NCI-H2107 treated with DMSO at 0.1 percent for 48 hours (cell line): ENCODE measurements around the gene DNAH7.

Source experiments
- DNase-seq: peaks from one replicate; lab custom pipeline; 2025; ENCODE audit not compliant: unreplicated experiment; lab: John Stamatoyannopoulos, UW

The DNAH7 gene

DNA sequence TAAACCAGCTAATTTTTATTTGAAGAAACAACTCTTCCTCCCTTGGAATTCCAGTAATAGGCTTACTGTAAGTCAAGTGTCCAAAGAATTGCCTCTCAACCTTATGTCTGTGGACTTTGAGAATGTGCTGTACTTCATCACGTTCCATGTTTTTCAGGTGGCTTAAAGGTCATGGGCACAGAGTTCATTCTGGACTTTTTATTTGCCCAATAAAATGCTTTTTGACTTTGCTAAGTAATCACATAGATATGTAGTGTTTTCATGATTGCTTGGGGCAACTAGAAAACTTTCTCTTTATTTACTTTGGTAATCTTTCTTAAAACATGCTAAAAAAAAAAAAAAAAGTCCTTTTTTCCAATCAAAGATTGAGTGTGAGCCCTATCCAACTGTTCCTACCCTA lies 10.4 kb upstream of the DNAH7 start:
- no peak for DNase-seq

DNA sequence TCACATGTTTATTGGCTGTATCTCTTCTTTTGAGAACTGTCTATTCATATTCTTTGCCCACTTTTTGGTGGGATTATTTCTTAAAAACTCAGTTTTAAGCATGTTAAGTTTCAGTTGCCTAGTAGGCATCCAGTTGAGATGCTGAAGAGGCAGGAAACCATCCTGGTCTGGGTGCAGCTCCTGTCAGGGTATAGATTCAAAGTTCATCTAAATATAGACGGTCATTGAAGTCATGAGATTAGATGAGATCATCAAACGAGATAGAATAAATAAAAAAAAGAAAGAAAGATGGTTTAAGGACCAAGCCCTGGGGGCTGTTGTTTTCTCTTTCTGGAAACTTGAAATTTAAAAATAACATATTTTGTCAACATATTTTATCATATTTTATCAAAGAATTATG lies 9.2 kb upstream of the DNAH7 start:
- DNase-seq = no peak

DNA sequence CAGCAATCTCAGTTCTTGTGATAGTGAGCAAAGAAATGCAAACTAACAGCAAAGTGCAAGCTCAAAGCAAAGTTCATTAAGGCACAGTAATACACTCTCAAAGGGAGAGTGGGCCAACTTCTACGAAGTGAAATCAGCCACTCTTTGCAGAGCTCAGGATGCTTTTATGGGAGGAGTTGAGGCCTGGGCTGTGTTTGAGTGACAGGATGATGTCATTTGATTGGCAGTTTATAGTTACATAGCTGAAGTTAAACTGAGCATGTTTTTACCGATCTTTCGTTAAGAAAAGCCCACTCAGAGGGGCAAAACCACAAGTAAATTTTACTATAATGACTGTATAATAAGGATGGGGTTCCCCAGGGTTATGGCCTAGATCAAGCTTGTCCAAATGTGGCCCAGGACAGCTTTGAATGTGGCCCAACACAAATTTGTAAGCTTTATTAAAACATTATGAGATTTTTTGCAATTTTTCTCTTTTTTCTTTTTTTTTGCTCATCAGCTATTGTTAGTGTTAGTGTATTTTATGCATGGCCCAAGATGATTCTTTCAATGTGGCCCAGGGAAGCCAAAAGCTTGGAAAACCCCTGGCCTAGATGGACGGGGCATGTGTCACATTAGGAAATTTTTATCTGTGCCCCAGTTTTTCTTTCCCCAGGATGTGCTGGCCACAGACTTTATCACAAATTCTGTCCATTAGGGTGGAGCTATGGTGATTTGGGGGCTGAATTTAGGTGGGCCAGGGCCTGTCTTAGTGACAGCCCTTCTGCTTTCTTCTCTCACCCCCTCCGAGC lies 8.3 kb upstream of the DNAH7 start:
- no peak for DNase-seq

DNA sequence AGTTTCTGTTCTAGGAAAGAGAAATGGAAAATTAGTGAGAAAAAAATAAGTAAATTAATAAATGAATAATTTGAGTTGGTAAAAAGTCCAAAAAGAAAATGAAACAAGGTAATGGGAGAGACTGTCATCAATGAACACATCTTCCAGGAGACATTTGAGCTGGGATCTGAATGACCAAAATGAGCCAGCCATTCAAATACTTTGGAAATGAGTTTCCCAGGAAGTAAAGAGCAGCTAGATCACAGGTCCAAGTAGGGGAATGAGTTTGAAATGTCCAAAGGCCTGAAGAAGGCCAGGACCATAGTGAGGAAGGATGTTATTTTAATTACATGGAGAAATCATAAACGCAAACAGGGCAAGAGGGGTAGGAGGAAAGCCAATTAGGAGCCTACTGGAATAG lies 6.6 kb upstream of the DNAH7 start:
- DNase-seq = no peak

DNA sequence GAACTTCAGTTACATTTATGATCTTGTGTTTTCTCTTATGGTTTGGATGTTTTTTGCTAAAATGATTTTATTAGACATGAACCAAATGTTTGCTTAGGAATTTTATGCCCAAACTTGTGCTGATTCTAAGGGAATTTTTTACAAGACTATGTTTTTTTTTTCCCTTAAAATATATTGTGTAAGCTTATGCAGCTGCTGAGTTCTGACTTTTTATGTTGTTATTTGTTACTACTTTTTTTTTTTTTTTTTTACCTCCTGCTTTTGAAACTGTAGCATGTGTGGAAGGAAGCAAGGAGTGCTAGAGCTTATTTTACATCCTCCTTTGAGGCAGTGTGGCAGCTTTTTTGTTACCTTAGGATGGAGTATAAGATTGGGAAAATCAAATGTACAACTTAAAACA lies 6.0 kb upstream of the DNAH7 start:
- DNase-seq = no peak

DNA sequence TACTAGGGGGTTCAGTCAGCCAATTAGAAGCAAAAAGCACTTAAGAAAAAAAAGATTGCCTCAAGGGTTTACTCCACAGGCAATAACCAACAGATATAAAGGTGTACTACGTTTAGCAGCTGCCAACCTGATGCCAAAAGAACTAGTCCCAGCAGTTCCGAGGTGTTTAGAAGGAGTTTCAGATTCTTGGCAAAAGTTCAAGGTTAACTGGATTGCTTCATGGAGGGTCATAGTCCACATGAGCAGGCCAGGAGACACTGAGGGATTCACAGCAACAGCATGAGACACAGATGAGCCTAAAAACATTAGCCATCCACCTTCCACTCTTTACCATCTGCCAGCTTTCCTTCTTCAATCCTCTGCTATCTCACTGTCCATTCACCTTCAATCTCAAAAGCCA lies 4.9 kb upstream of the DNAH7 start:
- DNase-seq = no peak

DNA sequence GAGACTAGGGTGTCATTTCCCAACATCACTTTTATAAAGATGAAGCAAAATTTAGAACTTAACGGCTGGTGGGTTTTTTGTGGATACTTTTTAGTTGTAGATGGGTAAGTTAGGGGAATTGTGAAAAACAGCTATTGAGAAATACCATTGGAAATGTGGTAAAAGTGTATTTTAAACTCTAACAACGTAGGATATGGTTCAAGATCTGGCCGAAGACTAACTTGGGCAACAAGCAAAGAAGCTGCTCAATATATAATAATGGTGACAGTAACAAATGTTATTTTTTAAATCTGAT lies 1.6 kb downstream of the DNAH7 start:
- DNase-seq = no peak

DNA sequence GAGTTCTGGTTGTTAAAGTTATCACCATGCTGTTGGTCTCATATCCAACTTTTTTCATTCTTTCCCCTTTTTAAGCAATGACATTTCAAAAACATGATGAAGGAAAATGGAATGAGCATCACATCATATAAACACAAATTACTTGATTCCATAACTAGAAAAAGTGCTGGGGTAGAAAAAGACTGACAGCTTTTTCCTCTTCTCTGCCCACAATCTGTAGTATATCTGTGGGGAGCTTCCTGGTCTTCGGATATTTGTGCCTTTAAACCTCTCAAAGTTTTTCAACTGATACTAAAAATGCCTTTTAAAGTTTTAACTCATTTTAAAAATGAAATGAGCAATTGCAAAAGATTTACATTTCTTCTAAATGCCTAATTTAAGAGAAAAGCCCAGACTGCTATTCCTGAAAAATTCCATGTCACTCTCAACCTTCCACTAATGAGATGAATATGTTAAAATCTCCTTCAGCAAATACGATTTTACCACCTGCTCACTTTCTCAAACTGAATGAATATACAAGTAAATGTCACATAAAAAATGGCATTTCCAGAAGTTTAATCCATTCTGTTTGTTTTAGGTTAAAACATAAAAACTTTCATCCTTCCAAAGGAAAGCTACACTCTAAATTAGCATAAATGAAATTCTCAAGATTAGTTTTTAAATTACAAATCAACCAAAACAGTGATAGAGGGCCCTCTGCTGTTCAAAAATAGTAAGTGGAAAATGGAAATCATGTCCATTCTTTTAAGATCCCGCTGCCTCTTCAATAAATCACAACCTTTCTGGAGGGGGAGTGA lies 2.1 kb downstream of the DNAH7 start:
- no peak for DNase-seq

DNA sequence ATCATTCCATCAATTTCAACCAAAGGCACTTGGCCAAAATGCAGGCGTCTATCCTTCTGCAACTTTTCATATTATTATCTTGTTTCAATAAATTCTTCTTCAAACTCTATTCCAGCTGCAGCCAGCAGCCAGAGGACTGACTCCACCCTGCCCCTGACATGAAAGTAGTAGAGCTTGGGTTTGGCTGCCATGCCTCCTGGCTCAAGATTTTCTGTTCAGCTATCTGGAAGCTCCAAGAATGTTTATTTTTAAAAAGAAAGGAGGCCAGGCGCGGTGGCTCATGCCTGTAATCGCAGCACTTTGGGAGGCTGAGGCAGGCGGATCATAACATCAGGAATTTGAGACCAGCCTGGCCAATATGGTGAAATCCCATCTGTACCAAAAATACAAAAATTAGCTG lies 4.9 kb downstream of the DNAH7 start:
- no peak for DNase-seq

DNA sequence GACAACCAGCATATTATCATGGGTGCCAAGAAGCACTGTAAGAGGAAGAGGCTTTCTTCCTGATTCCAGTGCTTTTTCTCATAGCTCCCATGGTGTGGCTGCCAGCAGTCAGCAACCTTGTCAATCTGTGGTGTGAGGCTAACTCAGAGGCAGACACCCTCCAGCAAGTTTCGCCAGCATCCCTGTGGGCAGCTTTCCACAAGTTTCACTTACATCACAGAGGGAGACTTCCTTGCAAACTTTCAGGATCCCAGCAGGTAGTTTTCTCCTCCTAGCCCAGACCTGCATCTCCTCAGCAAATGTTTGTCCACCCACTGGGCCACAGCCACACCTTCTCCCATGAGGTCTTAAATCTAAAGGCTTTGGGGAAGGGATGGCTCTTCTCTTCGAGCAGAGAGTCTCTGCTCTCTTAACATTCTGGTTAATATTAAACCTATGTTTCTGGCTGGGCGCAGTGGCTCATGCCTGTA lies 9.1 kb downstream of the DNAH7 start:
- DNase-seq = no peak

DNA sequence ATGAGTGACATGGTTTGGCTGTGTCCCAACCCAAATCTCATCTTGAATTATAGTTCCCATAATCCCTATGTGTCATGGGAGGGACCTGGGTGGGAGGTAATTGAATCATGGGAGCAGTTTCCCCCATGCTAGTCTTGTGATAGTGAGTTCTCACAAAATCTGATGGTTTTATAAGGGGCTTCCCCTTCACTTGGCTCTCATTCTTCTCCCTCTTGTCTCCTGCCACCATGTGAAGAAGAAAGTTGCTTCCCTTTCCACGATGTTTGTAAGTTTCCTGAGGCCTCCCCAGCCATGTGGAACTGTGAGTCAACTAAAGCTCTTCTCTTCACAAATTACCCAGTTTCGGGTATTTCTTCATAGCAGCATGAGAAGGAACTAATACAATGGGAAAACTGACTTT lies 14.0 kb downstream of the DNAH7 start:
- DNase-seq = no peak

DNA sequence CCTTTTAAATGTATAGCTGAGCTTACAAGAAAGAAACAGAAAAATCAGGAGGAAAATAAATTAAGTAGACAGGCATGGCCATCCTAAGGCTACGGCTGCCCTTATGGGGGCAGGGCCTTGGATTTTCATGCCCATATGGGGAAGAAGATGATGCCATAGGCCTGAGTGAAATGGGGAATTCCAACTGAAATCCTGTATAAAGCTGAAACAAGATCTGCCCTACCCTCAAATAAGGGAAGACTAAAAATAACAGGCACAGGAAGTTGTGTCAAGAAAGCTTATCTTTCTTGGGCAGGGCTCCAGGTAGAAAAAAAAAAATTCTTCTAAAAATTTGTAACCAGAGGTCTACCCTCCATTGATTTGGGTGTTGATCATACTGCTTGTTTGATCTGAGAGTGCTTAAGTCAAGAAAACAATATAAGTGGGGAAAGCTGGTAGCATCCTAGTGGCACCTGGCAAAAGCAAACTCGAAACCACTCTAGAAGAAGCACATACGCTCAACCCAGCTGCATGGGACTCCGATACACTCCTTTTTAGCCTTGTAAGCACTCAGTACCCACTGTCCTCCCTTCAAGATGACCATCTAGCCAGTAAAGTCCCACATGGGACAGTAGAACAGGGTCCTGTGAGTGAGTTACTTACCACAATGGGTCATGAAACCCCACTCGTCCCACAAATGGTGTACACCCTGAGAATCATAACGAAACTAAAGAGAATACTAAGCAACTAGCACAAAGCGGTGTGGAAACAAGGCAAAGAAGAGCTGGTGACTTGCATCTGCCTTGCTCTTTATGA lies 22.3 kb downstream of the DNAH7 start:
- no peak for DNase-seq

DNA sequence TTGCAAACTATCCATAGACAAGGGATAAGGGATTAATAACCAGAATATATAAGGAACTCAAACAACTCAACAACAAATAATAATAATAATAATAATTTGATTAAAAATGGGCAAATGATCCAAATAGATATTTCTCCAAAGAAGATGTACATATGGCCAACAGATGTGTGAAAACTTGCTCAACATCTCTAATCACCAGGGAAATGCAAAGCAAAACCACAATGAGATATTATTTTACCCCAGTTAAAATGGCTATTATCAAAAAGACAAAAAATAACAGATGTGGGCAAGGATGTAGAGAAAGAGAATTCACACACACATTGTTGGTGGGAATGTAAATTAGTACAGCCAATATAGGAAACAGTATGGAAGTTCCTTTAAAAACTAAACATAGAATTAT lies 26.9 kb downstream of the DNAH7 start:
- no peak for DNase-seq

DNA sequence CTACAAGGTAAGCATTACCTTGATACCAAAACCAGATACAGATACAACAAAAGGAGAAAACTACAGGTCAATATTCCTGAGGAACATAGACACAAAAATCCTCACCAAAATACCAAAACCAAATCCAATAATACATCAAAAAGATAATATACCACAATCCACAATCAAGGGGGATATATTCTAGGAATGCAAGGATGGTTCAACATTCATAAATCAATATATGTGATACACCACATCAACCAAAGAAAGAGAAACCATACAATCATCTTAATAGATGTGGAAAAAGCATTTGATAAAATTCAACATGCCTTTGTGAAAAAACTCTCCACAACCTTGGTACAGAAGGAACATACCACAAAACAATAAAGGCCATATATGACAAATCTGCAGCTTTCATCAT lies 28.4 kb downstream of the DNAH7 start:
- DNase-seq = no peak

DNA sequence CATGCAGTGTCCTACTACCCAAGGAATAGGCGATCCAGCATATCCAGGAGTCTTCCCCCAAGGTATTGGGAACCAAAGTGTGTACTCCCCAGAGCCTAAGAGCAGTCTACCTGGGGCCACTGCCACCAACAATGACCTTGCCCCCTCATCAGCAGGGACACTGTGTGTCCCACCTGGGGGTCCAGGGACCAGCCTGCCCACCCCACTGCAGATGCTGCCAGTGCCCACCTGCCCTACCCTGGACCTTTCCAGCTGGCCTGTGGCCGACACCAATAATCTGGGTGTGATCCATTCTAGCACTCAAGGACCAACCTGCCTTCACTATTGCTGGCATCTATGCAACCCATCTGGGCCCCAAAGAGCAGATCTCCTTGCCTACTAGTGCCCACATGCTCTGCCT lies 32.2 kb downstream of the DNAH7 start:
- no peak for DNase-seq

DNA sequence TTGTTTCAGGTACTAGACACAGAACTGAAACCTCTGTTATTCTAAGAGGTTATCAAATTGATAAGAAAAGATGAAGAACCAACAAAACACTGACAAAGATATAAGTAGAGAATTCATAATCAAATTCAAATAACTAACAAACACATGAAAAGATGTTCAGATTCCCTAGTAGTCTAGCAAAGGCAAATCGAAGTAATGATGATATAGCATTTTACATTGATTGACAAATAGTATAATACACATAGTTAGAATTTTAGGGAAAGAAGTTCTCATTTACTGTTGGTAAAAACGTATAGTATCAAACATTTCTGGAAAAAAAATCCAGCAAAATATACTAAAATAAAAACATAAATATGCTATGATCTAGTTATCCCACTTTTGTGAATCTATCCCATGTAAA lies 50.6 kb downstream of the DNAH7 start:
- DNase-seq = no peak

DNA sequence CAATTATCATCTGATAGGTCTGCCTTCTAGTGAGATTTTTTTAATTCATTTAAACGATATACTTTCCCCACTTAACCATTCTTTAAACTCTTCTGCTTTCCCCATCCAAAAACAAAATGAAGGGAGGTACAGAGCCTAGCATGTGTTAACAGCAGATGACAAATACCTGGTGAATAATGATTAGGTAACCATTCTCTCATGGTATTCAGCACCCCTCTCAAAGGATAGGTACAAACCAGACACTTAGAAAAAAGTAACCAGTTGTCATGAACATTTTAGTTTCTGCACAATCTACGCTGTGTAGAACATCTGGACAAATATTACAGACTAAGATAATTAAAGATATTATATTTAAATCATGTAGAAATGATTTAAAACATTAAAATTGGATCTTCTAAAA lies 56.3 kb downstream of the DNAH7 start:
- DNase-seq = no peak

DNA sequence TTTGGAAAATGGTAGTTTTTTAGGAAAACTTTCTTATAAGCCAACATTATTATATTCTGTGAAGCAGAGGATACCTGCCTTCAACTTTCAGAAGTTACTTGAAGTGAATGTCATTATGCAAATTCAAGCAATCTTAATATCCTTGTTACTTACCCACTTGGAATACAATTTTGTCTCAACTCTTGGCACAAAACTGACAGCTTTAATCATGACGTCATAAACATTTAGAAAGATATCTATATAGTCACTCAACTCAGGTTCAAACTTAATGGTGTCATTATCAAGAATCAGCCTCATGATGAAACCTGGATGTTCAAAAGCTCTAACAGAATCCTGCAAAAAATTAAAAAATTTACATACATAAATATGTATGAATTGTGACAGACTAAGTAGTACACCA lies 68.1 kb downstream of the DNAH7 start:
- no peak for DNase-seq

DNA sequence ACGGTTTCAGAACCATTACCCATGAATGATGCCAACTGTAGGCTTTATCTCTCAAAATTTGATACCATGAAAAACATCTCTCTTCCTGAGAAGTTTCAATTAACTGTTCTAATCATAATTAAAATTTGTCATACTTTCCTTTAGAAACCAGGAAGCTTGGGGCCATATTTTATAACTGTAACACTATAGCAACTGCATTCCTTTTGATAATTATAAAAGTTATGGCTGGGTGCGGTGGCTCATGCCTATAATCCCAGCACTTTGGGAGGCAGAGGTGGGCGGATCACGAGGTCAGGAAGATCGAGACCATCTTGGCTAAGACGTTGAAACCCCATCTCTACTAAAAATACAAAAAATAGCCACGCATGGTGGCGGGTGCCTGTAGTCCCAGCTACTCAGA lies 70.6 kb downstream of the DNAH7 start:
- no peak for DNase-seq

DNA sequence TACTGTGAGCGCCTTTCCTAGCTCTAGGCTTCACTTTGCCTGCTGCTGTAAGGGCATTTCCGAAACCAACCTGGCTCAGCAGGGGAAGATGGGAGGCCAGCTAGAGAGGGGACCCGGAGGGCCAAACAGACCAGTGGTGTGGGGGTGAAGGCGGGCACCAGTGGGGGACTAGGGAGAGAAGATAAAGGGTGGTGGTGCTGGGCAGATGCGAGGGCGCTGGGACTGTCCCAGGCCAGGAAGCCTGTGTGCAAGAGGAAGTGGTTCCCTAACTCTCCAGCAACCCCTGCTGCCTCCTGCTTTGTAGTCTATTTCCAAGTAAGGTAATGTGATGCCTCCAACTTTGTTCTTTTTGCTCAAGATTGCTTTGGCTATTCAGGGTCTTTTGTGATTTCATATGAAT lies 73.1 kb downstream of the DNAH7 start:
- no peak for DNase-seq

DNA sequence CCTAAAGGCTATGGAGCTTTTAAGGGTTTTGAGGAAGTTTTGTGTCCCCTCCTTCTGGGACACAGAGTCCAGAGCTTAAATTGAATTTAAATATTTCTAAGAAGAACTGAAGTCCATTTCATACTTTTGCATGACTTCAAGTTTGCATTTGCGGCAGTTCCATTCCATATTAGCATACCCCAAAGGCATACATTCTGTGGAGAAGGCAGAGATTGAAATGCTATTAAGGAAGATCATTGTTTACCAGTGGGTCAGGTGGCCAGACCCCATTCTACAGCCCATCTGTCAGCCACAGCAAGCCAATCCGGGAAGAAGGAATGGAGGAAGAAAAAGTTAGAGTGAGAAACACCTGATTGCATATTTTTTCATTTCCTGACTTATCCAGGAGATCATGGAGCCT lies 75.0 kb downstream of the DNAH7 start:
- DNase-seq = no peak

DNA sequence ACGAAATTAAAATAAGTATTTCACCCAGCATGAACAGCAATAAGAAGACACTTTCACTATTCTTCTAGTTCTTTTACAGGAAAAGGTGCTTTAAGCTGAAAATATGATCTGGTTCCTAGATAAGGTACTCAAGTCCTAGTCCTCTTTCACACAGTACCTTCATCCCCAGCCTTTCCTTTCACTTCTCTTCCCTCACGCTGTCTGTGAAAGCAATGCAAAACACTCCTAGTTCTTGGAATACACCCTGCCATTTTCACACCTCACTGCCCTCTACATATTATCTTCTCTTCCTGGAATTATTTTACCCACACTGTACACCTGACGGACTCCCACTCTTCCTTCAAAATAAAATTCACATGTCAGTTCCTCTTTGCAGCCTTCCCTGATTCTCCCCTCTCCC lies 82.9 kb downstream of the DNAH7 start:
- no peak for DNase-seq
